Measurements from ENCODE around the gene WSCD2. TPM values are rescaled to one million over a fixed set of nuclear protein-coding genes. Genes with fewer than 3 reads are reported as not detected.

The WSCD2 gene
- polyA plus RNA-seq, 1 donor from 2014 or later: 5.8 TPM

DNA sequence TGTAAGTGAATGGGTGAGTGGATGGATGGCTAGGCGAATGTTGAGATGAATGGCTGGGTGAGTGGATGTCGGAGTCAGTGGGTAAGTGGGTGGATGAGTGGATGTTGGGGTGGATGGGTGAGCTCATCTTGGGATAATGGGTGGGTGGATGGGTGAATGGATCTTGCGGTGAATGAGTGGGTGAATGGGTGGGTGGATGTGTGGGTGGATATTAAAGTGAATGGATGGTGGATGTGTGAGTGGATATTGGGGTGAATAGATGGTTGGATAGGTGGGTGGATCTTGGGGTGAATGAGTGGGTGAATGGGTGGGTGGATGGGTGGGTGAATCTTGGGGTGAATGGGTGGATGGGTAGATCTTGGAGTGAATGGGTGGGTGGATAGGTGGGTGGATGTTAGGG lies 158.1 kb downstream of the WSCD2 start:
- no peak for TF ChIP-seq TAF1 (IDR thresholded peaks at IDR 0.05; ENCODE audit: low read depth)
- TF ChIP-seq EP300 (conservative IDR thresholded peaks at IDR 0.05; ENCODE audit: poor library complexity, severe bottlenecking): no peak
- TF ChIP-seq, protein P1, sequence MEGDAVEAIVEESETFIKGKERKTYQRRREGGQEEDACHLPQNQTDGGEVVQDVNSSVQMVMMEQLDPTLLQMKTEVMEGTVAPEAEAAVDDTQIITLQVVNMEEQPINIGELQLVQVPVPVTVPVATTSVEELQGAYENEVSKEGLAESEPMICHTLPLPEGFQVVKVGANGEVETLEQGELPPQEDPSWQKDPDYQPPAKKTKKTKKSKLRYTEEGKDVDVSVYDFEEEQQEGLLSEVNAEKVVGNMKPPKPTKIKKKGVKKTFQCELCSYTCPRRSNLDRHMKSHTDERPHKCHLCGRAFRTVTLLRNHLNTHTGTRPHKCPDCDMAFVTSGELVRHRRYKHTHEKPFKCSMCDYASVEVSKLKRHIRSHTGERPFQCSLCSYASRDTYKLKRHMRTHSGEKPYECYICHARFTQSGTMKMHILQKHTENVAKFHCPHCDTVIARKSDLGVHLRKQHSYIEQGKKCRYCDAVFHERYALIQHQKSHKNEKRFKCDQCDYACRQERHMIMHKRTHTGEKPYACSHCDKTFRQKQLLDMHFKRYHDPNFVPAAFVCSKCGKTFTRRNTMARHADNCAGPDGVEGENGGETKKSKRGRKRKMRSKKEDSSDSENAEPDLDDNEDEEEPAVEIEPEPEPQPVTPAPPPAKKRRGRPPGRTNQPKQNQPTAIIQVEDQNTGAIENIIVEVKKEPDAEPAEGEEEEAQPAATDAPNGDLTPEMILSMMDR (IDR thresholded peaks at IDR 0.05; ENCODE audit: poor library complexity, severe bottlenecking): no peak
- no peak for TF ChIP-seq MXI1 (conservative IDR thresholded peaks at IDR 0.05; ENCODE audit: poor library complexity, severe bottlenecking)
- TF ChIP-seq RAD21 (conservative IDR thresholded peaks at IDR 0.05): no peak
- TF ChIP-seq, protein P2, sequence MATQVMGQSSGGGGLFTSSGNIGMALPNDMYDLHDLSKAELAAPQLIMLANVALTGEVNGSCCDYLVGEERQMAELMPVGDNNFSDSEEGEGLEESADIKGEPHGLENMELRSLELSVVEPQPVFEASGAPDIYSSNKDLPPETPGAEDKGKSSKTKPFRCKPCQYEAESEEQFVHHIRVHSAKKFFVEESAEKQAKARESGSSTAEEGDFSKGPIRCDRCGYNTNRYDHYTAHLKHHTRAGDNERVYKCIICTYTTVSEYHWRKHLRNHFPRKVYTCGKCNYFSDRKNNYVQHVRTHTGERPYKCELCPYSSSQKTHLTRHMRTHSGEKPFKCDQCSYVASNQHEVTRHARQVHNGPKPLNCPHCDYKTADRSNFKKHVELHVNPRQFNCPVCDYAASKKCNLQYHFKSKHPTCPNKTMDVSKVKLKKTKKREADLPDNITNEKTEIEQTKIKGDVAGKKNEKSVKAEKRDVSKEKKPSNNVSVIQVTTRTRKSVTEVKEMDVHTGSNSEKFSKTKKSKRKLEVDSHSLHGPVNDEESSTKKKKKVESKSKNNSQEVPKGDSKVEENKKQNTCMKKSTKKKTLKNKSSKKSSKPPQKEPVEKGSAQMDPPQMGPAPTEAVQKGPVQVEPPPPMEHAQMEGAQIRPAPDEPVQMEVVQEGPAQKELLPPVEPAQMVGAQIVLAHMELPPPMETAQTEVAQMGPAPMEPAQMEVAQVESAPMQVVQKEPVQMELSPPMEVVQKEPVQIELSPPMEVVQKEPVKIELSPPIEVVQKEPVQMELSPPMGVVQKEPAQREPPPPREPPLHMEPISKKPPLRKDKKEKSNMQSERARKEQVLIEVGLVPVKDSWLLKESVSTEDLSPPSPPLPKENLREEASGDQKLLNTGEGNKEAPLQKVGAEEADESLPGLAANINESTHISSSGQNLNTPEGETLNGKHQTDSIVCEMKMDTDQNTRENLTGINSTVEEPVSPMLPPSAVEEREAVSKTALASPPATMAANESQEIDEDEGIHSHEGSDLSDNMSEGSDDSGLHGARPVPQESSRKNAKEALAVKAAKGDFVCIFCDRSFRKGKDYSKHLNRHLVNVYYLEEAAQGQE (IDR thresholded peaks at IDR 0.05; ENCODE audit: borderline replicate concordance): no peak
- no peak for TF ChIP-seq EZH2 (IDR thresholded peaks at IDR 0.05; ENCODE audit: borderline replicate concordance, insufficient read depth, low read length, poor library complexity, severe bottlenecking)
- no peak for TF ChIP-seq POLR2AphosphoS5 (IDR thresholded peaks at IDR 0.05)
- no peak for TF ChIP-seq SMC3 (conservative IDR thresholded peaks at IDR 0.05; ENCODE audit: poor library complexity)
- no peak overlapping the region for H3K27ac ChIP-seq (ENCODE audit: low read length)
- no peaks in the 10 kb centered on the region for H3K9me3 ChIP-seq (ENCODE audit: low read length)
- no peak overlapping the region for H3K4me3 ChIP-seq (ENCODE audit: low read length)
- H2AFZ ChIP-seq (ENCODE audit: low read depth, low read length): no peak overlapping the region
- H3F3A ChIP-seq (ENCODE audit: insufficient read depth, low read length, poor library complexity, severe bottlenecking): no peaks in the 10 kb centered on the region
- H3K9me2 ChIP-seq (ENCODE audit: insufficient read depth, low read length): no peaks in the 10 kb centered on the region
- H3K4me2 ChIP-seq (ENCODE audit: low read length): no peak overlapping the region
- H3K79me2 ChIP-seq (replicated peaks; ENCODE audit: insufficient read depth, low read length): no peaks in the 10 kb centered on the region
- H4K20me1 ChIP-seq (ENCODE audit: insufficient read depth): no peaks in the 10 kb centered on the region
- H3K9ac ChIP-seq (ENCODE audit: low read length): no peak overlapping the region
- no peaks in the 10 kb centered on the region for H3K27me3 ChIP-seq (ENCODE audit: insufficient read depth, low read depth, low read length)
- H3K36me3 ChIP-seq (ENCODE audit: insufficient read depth, low read length): no peaks in the 10 kb centered on the region

DNA sequence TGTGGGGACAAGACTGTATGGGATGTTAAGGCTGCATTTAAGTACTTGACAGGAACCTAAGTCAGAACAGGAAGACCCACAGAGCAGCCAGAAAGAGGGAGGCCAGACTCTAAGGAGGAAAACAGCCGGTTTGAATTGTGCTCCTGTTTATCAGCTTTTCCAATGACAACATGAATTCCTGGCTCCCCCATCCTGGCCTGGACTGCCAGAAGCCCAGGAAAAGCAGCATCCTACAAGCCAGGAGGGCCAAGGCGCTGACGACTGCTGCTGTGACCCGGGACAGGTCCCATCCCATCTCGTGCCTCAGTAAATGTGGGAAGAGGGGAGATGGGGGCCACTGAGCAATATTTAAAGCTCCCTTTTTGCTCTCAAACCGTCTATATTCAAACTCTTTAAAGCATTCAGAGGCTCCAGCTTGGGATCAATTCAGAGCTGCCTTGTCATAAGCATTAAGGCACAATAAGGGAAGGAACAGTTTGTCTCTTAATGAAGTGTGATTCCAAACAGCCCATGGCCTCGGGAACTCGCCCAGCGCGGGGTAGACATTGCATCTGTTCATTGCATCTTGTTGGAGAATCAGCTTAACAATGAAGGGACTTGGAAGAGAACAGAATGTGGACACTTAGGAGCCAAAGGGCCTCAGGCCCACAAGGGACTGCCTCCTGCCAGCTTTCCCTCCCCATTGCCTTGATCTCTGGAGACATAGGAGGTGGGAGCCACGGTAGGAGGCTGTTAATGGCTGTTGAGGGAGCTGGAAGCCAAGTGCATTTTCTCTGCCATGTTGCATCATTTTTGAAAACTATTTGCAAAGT lies 160.5 kb downstream of the WSCD2 start:
- TF ChIP-seq RAD21 (conservative IDR thresholded peaks at IDR 0.05): no peak
- TF ChIP-seq TAF1 (IDR thresholded peaks at IDR 0.05; ENCODE audit: low read depth): no peak
- TF ChIP-seq POLR2AphosphoS5 (IDR thresholded peaks at IDR 0.05): no peak

More for the DNA sequence above, 160.5 kb downstream of the WSCD2 start:
- Histone ChIP-seq H2AFZ (ENCODE audit: low read depth, low read length) (no peak overlapping the region), H3K79me2 (replicated peaks; ENCODE audit: insufficient read depth, low read length) (no peaks in the 10 kb centered on the region), H3K36me3 (ENCODE audit: insufficient read depth, low read length) (no peaks in the 10 kb centered on the region), H3K9me3 (ENCODE audit: low read length) (no peaks in the 10 kb centered on the region), H3K9me2 (ENCODE audit: insufficient read depth, low read length) (no peaks in the 10 kb centered on the region), H4K20me1 (ENCODE audit: insufficient read depth) (no peaks in the 10 kb centered on the region), H3K9ac (ENCODE audit: low read length) (no peak overlapping the region), H3F3A (ENCODE audit: insufficient read depth, low read length, poor library complexity, severe bottlenecking) (no peaks in the 10 kb centered on the region), H3K4me3 (ENCODE audit: low read length) (no peak overlapping the region), H3K4me2 (ENCODE audit: low read length) (no peak overlapping the region), H3K27me3 (ENCODE audit: insufficient read depth, low read depth, low read length) (no peaks in the 10 kb centered on the region), H3K27ac (ENCODE audit: low read length) (no peak overlapping the region)

All from neural cell (in vitro differentiated cells).